ENCODE data around the gene SYF2.

SYF2 gene

GRCh38 chr1:25257196-25257595 lies 24.9 kb upstream of the SYF2 start:
- H3K4me3 ChIP-seq (ENCODE audit: low read length): no peak overlapping the region
- DNase-seq (ENCODE audit: low read depth): peak; percentile 14
- TF ChIP-seq CTCF (IDR thresholded peaks at IDR 0.05; ENCODE audit: insufficient read depth, low read depth, low read length, missing control alignments): no peak

- DNase-seq (ENCODE audit: low read depth): no peak
Measured at GRCh38 chr1:25256578-25256965, 24.3 kb upstream of the SYF2 start.

GRCh38 chr1:25255706-25256577 lies 23.6 kb upstream of the SYF2 start:
- no peak for DNase-seq (ENCODE audit: low read depth)
- no peak overlapping the region for H3K4me3 ChIP-seq (ENCODE audit: low read length)
- no peak for TF ChIP-seq CTCF (IDR thresholded peaks at IDR 0.05; ENCODE audit: insufficient read depth, low read depth, low read length, missing control alignments)

More at GRCh38 chr1:25256578-25256965, 24.3 kb upstream of the SYF2 start:
- no peak overlapping the region for H3K4me3 ChIP-seq (ENCODE audit: low read length)
- no peak for TF ChIP-seq CTCF (IDR thresholded peaks at IDR 0.05; ENCODE audit: insufficient read depth, low read depth, low read length, missing control alignments)

- peak; percentile 37 for DNase-seq (ENCODE audit: low read depth)
- TF ChIP-seq CTCF (IDR thresholded peaks at IDR 0.05; ENCODE audit: insufficient read depth, low read depth, low read length, missing control alignments): no peak
- no peak overlapping the region for H3K4me3 ChIP-seq (ENCODE audit: low read length)
Measured at GRCh38 chr1:25253911-25254310, 21.6 kb upstream of the SYF2 start.

- TF ChIP-seq CTCF (IDR thresholded peaks at IDR 0.05; ENCODE audit: insufficient read depth, low read depth, low read length, missing control alignments): no peak
- H3K4me3 ChIP-seq (ENCODE audit: low read length): peak overlapping the region; percentile 100
- no peak for DNase-seq (ENCODE audit: low read depth)
Measured at GRCh38 chr1:25247829-25248754, 15.8 kb upstream of the SYF2 start.

GRCh38 chr1:25247024-25247828 lies 14.9 kb upstream of the SYF2 start, which contains the start of gene RSRP1:
Gene RSRP1, minus strand, starts transcription at chr1:25247454. Its CDS starts 491 bp downstream, at chr1:25246963.
- H3K4me3 ChIP-seq (ENCODE audit: low read length): peak within 1 kb of the TSS; percentile 100
- DNase-seq (ENCODE audit: low read depth): peak; percentile 95
- no peak for TF ChIP-seq CTCF (IDR thresholded peaks at IDR 0.05; ENCODE audit: insufficient read depth, low read depth, low read length, missing control alignments)
